22Rv1 (cell line): ENCODE results near the gene CSTF1.

Source experiments
- H3K27ac ChIP-seq: fragments of 450-650 bp; 2 replicates; pipeline ENCODE4 v1.5.1; 2017
- ZFX ChIP-seq: fragments of 450-650 bp; IDR thresholded peaks from 2 replicates; pipeline ENCODE4 v1.6.1; 2017; ENCODE audit warnings: antibody characterized with exemption, borderline replicate concordance
- TF ChIP-seq, protein P1 (sequence below): fragments of 450-650 bp; IDR thresholded peaks from 2 replicates; pipeline ENCODE4 v1.5.1; 2017; ENCODE audit warnings: mild to moderate bottlenecking

The CSTF1 gene

GRCh38 chr20:56392132-56392880 lies at the start of gene CSTF1, which contains the start of gene AURKA:
Gene CSTF1, plus strand, starts transcription at chr20:56392645. Its CDS starts 2,908 bp downstream, at chr20:56395553.
Gene AURKA, minus strand, starts transcription at chr20:56392215. Its CDS starts 4,018 bp downstream, at chr20:56388197.
- TF ChIP-seq, protein P1, sequence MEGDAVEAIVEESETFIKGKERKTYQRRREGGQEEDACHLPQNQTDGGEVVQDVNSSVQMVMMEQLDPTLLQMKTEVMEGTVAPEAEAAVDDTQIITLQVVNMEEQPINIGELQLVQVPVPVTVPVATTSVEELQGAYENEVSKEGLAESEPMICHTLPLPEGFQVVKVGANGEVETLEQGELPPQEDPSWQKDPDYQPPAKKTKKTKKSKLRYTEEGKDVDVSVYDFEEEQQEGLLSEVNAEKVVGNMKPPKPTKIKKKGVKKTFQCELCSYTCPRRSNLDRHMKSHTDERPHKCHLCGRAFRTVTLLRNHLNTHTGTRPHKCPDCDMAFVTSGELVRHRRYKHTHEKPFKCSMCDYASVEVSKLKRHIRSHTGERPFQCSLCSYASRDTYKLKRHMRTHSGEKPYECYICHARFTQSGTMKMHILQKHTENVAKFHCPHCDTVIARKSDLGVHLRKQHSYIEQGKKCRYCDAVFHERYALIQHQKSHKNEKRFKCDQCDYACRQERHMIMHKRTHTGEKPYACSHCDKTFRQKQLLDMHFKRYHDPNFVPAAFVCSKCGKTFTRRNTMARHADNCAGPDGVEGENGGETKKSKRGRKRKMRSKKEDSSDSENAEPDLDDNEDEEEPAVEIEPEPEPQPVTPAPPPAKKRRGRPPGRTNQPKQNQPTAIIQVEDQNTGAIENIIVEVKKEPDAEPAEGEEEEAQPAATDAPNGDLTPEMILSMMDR: no peak
- no peak for TF ChIP-seq ZFX
- H3K27ac ChIP-seq: peak within 1 kb of the TSS; percentile 95

GRCh38 chr20:56342783-56343182 lies 49.7 kb upstream of the CSTF1 start:
- TF ChIP-seq, protein P1: no peak
- TF ChIP-seq ZFX: no peak

DNA sequence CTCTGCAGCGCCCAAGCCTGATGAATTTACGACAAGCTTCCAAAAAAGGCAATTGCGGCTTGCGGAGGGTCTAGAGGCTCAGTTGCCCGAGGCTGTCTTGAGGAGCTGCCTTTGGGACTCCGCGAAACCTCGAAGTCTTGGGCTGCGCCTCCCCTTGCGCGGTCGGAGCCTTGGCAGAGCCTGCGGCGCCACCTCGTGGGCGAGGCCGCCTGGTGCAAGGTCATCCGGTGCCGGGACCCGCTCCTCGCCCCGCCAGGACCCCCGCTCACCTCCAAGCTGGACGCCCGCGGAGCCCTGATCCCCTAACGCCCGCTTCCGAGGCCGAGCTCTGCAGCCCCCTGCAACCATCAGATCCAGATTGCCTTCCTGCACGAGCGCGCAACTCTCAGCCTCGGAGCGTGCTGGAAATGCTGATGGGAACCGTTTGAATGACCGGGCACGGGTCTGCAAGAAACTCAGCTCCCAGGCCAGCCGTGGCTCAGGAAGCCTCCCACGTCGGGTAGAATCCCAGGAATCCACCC lies 48.5 kb upstream of the CSTF1 start:
- TF ChIP-seq, protein P1: peak; percentile 88
- no peak for TF ChIP-seq ZFX
- H3K27ac ChIP-seq: no peak overlapping the region

More at GRCh38 chr20:56342783-56343182, 49.7 kb upstream of the CSTF1 start:
- no peak overlapping the region for H3K27ac ChIP-seq

GRCh38 chr20:56345911-56346310 lies 46.5 kb upstream of the CSTF1 start:
- TF ChIP-seq, protein P1: no peak
- TF ChIP-seq ZFX: no peak
- H3K27ac ChIP-seq: no peak overlapping the region

DNA sequence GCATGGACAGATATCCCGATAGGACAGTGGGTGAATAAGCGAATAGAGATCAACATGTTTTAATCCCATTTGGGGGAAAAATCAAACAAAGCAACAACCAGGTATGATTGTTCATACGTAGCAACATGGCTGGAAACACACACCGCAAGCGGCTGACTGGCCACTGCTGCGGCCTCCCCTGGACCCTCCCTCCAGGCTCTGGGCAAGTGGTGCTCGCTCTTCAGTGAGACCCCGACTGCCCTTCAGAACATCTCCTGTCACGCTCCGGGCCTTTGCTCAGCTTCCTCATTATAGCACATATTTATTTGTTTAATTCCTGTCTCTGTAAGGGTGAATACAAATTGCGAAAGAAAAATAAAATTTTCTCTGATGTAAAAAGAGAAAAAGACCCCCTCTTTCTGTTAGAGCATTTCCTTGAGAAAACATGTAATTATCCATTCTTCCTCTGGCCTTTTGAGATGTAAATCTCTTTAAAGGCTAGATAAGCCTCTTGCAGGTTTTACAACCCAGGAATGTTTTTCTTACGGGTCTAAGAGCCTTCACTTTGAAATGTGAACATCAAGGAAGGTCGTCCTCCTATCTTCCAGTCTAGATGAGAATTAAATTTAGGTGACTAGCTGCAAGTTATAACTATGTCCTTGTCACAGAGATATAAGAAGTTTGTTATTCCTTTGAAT lies 44.7 kb upstream of the CSTF1 start:
- peak overlapping the region; percentile 41 for H3K27ac ChIP-seq
- no peak for TF ChIP-seq ZFX
- TF ChIP-seq, protein P1: no peak

DNA sequence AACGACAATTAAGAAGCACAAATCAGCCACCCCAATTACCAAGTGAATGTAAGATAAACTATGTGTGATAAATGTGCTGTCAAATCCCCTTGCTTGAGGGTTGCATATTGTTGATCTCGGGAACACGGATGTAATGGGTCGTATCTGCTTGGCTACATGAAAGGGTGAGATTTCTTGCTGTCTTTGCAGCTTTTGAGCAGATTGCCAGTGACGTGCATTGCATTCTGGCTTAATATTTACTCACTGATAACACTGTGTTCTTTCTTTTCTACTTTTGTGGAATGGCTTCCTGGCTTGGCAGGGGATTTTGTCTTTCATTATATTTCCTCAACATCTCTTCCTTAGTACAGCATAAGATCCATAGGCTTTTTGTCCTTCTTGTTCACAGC lies 44.1 kb upstream of the CSTF1 start:
- TF ChIP-seq, protein P1: no peak
- no peak for TF ChIP-seq ZFX
- H3K27ac ChIP-seq: peak overlapping the region; percentile 41
